Fibroblast of lung (primary cell): ENCODE measurements around the gene WDR37. TPM values are rescaled to one million over a fixed set of nuclear protein-coding genes. Genes with fewer than 3 reads are reported as not detected.

Experiments
- DNase-seq, 2 donors: peaks; one replicate each; pipeline versions ENCODE4 v3.0.0 to v3.0.0-alpha.2; 2010; ENCODE audit warnings: low read depth in 2 of 2
- H2AFZ ChIP-seq: 2 replicates; pipeline ENCODE4 v1.5.1; 2012; ENCODE audit warnings: low read length, control low read depth, inconsistent platforms
- H3K27ac ChIP-seq: 2 replicates; pipeline ENCODE4 v1.5.1; 2011; ENCODE audit warnings: low read length, control low read depth; ENCODE audit not compliant: insufficient read depth
- H3K27me3 ChIP-seq: 2 replicates; pipeline ENCODE4 v1.5.1; 2011; ENCODE audit warnings: mild to moderate bottlenecking, low read length; ENCODE audit not compliant: control insufficient read depth, insufficient read depth
- H3K36me3 ChIP-seq: 2 replicates; pipeline ENCODE4 v1.5.1; 2011; ENCODE audit warnings: low read length; ENCODE audit not compliant: control insufficient read depth, insufficient read depth
- H3K4me1 ChIP-seq: 2 replicates; pipeline ENCODE4 v1.5.1; 2011; ENCODE audit warnings: low read length; ENCODE audit not compliant: control insufficient read depth, insufficient read depth; ENCODE audit errors: extremely low read depth
- H3K4me2 ChIP-seq: 2 replicates; pipeline ENCODE4 v1.5.1; 2011; ENCODE audit warnings: low read length, control low read depth; ENCODE audit not compliant: insufficient read depth; ENCODE audit errors: extremely low read depth
- H3K4me3 ChIP-seq, 4 experiments: fragments of 200-600 bp in 1 of 4; sonication (generic) in 1 of 4; replicated peaks in 1 of 4; 2 replicates each; pipeline ENCODE4 v1.5.1; 2011 to 2016; ENCODE audit warnings: low read length in 4 of 4, low read depth in 3 of 4, mild to moderate bottlenecking in 3 of 4, control low read depth in 2 of 4, inconsistent platforms in 1 of 4, mixed read lengths in 1 of 4; ENCODE audit not compliant: insufficient read depth in 1 of 4; ENCODE audit errors: control extremely low read depth in 1 of 4
- H3K79me2 ChIP-seq: 2 replicates; pipeline ENCODE4 v1.5.1; 2012; ENCODE audit warnings: mild to moderate bottlenecking, low read length, inconsistent platforms; ENCODE audit not compliant: control insufficient read depth, insufficient read depth
- H3K9ac ChIP-seq: 2 replicates; pipeline ENCODE4 v1.5.1; 2011; ENCODE audit warnings: mild to moderate bottlenecking, low read length, control low read depth; ENCODE audit not compliant: insufficient read depth
- H3K9me3 ChIP-seq: 2 replicates; pipeline ENCODE4 v1.5.1; 2012; ENCODE audit warnings: low read depth, low read length; ENCODE audit not compliant: control insufficient read depth, insufficient read depth
- H4K20me1 ChIP-seq: 2 replicates; pipeline ENCODE4 v1.5.1; 2011; ENCODE audit warnings: low read length; ENCODE audit not compliant: control insufficient read depth, insufficient read depth; ENCODE audit errors: extremely low read depth
- EZH2 ChIP-seq: IDR thresholded peaks from 2 replicates; pipeline ENCODE4 v1.5.1; 2012; ENCODE audit warnings: low read length, control low read depth, mild to moderate bottlenecking; ENCODE audit errors: missing control alignments
- polyA plus RNA-seq, 2 donors: library from polyadenylated mRNA; depleted of rRNA in 1 of 2; stranded (reverse) in 1 of 2; unstranded in 1 of 2; fragments of >200 nt; gene quantifications; 2 replicates each; pipeline ENCODE4 v1.2.1, GENCODE V29; 2011 to 2012; ENCODE audit warnings: missing spikeins in 1 of 2
- total RNA-seq: library from RNA; depleted of rRNA; stranded (reverse); fragments of >200 nt; gene quantifications from 2 replicates; pipeline ENCODE4 v1.2.1, GENCODE V29; 2014
- TF ChIP-seq, protein P1 (sequence below), 2 donors: IDR thresholded peaks in 1 of 2; conservative IDR thresholded peaks in 1 of 2; 1 replicate in 1 of 2; 2 replicates in 1 of 2; pipeline ENCODE4 v1.5.1; 2011 to 2012; ENCODE audit warnings: low read length in 2 of 2, control low read depth in 1 of 2, inconsistent platforms in 1 of 2, low read depth in 1 of 2, mild to moderate bottlenecking in 1 of 2

The WDR37 gene
- total and polyA plus RNA-seq, 2 donors (not counting 1 experiment from before 2014, with no cell fraction given), result 13.0 to 15.8 TPM

- no peaks in the 10 kb centered on the region for H3K79me2 ChIP-seq
- no peak overlapping the region for H2AFZ ChIP-seq
- no peaks in the 10 kb centered on the region for H3K36me3 ChIP-seq
- no peaks in the 10 kb centered on the region for H3K9me3 ChIP-seq
- H3K4me3 ChIP-seq, result no peak overlapping the region
- no peaks in the 10 kb centered on the region for H4K20me1 ChIP-seq
- H3K4me1 ChIP-seq, result no peaks in the 10 kb centered on the region
- H3K9ac ChIP-seq, result no peak overlapping the region
- DNase-seq, result no peak
- no peaks in the 10 kb centered on the region for H3K27me3 ChIP-seq
- H3K27ac ChIP-seq, result no peak overlapping the region
- H3K4me2 ChIP-seq, result no peak overlapping the region
- TF ChIP-seq, protein P1, sequence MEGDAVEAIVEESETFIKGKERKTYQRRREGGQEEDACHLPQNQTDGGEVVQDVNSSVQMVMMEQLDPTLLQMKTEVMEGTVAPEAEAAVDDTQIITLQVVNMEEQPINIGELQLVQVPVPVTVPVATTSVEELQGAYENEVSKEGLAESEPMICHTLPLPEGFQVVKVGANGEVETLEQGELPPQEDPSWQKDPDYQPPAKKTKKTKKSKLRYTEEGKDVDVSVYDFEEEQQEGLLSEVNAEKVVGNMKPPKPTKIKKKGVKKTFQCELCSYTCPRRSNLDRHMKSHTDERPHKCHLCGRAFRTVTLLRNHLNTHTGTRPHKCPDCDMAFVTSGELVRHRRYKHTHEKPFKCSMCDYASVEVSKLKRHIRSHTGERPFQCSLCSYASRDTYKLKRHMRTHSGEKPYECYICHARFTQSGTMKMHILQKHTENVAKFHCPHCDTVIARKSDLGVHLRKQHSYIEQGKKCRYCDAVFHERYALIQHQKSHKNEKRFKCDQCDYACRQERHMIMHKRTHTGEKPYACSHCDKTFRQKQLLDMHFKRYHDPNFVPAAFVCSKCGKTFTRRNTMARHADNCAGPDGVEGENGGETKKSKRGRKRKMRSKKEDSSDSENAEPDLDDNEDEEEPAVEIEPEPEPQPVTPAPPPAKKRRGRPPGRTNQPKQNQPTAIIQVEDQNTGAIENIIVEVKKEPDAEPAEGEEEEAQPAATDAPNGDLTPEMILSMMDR (conservative IDR thresholded peaks at IDR 0.05 in 1 of 2, IDR thresholded peaks at IDR 0.05 in 1 of 2; ENCODE audit: low read depth in 1 of 2, low read length in 2 of 2), result no peak
- no peak for TF ChIP-seq EZH2
These were observed 110.1 kb downstream of the WDR37 start for GRCh38 chr10:1166101-1166827.

DNA sequence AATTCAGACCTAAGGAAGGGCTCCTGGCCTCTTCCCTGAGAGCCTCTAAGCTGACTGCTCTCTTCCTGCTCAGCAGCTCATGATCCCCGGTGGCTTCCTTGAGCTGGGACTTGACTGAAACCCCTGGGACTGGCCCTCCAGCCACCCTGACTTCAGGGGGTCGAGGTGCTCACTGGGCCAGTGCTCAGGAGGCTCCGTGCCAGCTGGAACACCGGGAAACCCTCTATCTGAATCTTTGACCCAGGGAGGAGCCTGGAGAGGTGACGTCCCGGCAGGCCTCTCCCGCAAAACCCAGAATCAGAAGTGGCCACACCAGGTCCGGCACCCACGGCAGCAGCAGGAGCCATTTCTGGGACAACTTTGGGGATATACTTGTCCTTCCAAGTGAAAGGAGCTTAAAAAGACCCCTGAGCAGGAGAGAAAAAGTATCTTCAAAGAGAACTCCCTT lies 110.7 kb downstream of the WDR37 start:
- Histone ChIP-seq H2AFZ (no peak overlapping the region), H3K9ac (no peak overlapping the region), H3K9me3 (no peaks in the 10 kb centered on the region), H4K20me1 (no peaks in the 10 kb centered on the region), H3K4me3 (no peak overlapping the region), H3K4me2 (no peak overlapping the region), H3K27ac (no peak overlapping the region), H3K36me3 (no peaks in the 10 kb centered on the region), H3K79me2 (no peaks in the 10 kb centered on the region), H3K4me1 (no peaks in the 10 kb centered on the region), H3K27me3 (no peaks in the 10 kb centered on the region)
- DNase-seq, result no peak
- TF ChIP-seq, protein P1 (conservative IDR thresholded peaks at IDR 0.05 in 1 of 2, IDR thresholded peaks at IDR 0.05 in 1 of 2; ENCODE audit: low read depth in 1 of 2, low read length in 2 of 2), result no peak
- no peak for TF ChIP-seq EZH2

DNA sequence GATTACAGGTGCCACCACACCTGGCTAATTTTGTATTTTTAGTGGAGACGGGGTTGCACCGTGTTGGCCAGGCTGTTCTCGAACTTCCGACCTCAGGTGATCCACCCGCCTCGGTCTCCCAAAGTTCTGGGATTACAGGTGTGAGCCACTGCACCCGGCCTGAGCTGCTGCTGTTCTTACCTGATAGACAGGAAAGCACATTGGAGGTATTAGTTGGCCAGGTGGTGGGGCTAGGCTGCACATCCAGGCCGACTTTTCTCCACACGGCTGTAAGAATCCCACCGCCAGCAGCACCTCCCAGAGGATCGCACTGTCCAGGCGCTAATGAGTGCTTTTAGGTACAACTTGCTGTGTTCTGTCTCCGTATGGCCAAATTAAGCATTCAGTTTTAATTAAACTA lies 112.6 kb downstream of the WDR37 start:
- Histone ChIP-seq H3K27me3 (no peaks in the 10 kb centered on the region), H3K36me3 (no peaks in the 10 kb centered on the region), H3K4me3 (no peak overlapping the region), H4K20me1 (no peaks in the 10 kb centered on the region), H3K4me2 (no peak overlapping the region), H3K4me1 (no peaks in the 10 kb centered on the region), H3K9me3 (no peaks in the 10 kb centered on the region), H2AFZ (no peak overlapping the region), H3K27ac (no peak overlapping the region), H3K9ac (no peak overlapping the region), H3K79me2 (no peaks in the 10 kb centered on the region)
- no peak for DNase-seq
- no peak for TF ChIP-seq EZH2
